GM18951 (cell line): ENCODE results near the gene TTLL12.

Experiments
- POLR2A ChIP-seq: IDR thresholded peaks from 4 replicates; pipeline ENCODE4 v1.6.1; 2011; ENCODE audit warnings: mild to moderate bottlenecking; ENCODE audit not compliant: insufficient read length, insufficient read depth; ENCODE audit errors: extremely low read depth
- in situ Hi-C: fragments of 300-500 bp; cut with MboI; formaldehyde crosslinking; loops from one replicate; pipeline ENCODE4 v1.12.0; 2022; ENCODE audit warnings: low sequenced_read_pairs, mixed read lengths, inconsistent platforms; ENCODE audit not compliant: unreplicated experiment

TTLL12 gene

DNA sequence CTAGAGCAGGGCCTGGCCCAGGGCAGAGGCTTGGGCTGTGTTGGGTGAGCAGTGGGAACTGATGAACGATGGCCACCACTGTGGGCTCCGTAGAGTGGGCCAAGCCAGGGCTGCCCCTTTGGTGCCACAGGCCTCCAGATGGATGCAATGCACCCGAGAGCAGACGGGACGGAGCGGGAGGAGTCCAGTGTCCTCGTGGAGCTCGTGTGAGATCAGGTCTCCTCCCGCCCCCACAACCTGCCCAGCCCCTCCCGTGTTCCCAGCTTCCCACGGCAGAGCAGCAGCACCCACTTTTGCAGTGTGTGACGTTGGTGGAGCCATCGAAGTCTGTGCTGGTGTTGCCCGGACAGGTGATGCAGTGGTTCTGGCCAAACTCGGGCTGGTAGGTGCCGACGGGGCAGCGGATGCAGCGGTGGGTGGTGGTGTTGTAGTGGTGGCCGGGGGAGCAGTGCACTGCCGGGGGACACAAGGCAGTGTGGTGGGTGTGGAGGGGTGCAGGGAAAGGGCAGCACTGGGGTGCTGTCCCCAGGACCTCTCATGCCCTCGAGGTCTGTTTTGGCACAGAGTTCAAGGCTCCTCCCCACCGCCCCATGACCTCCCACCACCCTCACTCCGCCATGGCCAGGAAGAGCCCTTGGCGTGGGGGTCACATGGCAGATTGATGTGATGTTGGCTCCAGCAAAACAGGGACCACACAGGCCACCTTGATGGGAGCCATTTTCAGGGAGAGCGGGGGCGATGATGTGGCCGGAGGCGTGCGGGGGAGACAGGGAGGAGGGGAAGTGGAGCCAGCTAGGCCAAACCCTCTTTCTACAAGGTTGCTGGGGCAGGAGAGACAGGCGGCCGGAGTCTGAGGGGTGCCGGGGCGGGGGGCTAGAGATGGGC lies 23.9 kb upstream of the TTLL12 start:
- in situ Hi-C loops, result no loop called here

GRCh38 chr22:43209971-43210370 lies 23.0 kb upstream of the TTLL12 start:
- no peak for TF ChIP-seq POLR2A
- in situ Hi-C loops, result no loop called here

More for the DNA sequence above, 23.9 kb upstream of the TTLL12 start:
- no peak for TF ChIP-seq POLR2A

- in situ Hi-C loops, result no loop called here
Measured at GRCh38 chr22:43209523-43209890, 22.6 kb upstream of the TTLL12 start.

DNA sequence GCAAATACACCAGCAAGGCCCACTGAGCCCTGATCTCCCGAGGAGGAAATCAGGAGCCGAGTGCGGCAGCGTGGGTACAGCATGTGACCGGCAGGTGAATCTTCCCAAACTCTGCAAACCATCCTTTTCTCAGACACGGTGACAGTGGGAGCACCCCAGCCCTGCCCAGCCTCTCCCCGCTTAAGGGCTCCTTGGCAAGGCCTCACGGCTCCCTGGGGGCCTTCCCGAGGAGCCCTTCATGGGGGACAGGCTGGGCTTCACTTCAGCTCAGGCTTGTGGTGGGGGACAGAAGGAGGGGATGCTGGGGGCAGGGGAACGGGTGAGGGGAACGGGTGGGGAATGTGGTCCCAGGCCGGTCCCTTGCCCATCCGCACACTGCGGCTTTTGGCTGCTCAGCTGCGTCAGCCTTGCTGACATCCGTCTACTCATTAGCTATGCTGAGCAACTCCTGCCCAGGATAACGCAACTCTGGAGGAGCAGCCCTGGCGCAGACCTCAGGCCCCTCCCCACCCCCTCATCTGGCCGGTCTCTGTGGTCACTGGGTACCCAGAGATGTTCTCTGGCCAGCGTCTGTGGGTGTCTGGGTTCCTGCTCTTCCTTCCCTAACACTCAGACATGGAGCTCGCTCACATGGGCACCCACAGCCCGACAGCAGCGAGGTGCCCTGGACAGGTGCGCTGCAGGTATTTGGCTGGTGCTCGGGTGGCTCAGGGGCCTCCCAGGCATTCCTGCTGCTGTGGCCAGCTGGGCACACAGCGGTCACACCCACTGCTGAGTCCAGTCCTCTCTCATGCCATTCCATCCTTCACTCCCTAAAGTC lies 22.0 kb upstream of the TTLL12 start:
- no peak for TF ChIP-seq POLR2A
- in situ Hi-C loops, result no loop called here

More at GRCh38 chr22:43209523-43209890, 22.6 kb upstream of the TTLL12 start:
- TF ChIP-seq POLR2A, result no peak

- in situ Hi-C loops, result no loop called here
- TF ChIP-seq POLR2A, result no peak
Measured at GRCh38 chr22:43207849-43208702, 21.1 kb upstream of the TTLL12 start.

DNA sequence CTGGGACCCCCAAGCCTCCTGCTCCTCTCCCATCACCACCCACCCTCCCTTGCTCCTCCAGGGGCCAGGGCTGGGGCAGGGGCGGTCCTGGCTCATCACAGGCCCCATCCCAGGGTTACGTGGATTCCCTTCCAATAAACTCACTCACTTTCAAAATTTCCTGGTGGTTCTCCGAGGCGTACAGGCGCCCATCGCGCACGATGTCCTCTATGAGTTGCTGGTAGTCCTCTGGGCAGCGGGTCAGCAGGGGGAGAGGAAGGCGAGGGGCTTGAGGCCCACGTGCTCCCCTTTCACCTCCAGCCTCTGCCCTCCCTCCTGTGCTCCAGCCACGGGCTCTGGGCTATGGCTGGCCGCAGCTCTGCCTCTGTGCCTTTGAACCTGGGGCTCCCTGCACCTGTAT lies 20.5 kb upstream of the TTLL12 start:
- in situ Hi-C loops, result no loop called here
- no peak for TF ChIP-seq POLR2A

- in situ Hi-C loops, result no loop called here
- no peak for TF ChIP-seq POLR2A
Measured at GRCh38 chr22:43206509-43207161, 19.7 kb upstream of the TTLL12 start.

DNA sequence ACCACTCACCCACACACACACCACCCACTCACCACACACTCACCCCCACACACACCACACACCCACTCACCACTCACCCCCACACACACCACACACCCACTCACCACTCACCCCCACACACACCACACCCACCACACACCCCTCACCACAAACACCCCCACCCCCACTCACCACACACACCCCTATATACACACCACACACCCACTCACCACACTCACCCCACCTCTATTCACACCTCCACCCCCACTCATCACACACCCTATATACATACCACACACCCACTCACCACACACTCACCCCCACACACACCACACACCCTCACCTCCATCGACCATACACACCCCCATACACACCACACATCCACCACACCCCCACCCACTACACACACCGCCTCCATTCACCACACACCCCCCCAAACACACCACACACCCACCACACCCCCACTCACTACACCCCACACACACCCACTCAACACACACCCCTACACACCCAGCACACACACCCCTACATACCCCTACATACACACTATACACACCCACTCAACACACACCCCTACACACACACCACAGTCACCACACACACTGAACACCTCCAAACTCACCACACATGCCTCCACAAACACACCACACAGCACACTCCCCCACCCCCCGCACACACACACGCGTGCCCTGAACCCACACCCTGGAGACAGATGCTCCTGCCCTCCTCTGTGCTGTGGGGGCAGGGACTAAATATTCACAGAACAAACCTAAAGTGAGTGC lies 19.0 kb upstream of the TTLL12 start:
- in situ Hi-C loops, result no loop called here
- no peak for TF ChIP-seq POLR2A

- in situ Hi-C loops, result no loop called here
- no peak for TF ChIP-seq POLR2A
Measured at GRCh38 chr22:43205261-43205691, 18.3 kb upstream of the TTLL12 start.

- in situ Hi-C loops, result no loop called here
- TF ChIP-seq POLR2A, result no peak
Measured at GRCh38 chr22:43203471-43203981, 16.6 kb upstream of the TTLL12 start.

DNA sequence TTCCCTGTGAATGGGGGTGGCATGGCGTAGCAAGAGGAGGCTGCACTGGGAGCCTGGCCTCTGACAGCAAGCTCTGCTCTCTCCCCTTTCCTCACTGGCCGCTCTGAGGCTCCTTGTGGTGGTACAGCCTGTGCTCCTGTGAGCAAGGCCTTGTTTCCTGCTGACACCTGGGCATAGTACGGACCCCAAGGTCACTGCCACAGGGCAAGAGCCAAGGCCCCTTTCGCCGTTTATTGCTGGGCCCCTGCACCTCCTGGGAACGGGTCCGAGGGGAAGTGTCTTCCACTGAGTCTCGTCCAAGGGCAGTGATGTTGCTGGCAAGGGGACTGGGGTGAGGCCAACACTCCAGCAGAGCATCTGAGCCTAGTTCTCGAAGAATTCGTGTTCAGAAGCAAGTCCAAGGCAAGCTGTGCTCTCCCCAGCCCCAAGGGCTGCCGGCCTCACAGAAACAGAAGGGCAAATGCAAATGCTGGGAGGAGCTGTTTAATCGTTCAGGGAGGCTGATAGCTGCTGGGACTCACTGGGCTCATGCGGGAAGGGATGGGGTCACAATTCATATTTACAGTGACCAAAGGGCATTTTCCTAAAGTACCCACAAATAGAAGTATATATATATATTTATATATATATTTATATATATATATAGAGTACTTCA lies 15.9 kb upstream of the TTLL12 start:
- in situ Hi-C loops, result no loop called here

More for the DNA sequence above, 15.9 kb upstream of the TTLL12 start:
- no peak for TF ChIP-seq POLR2A
